ENCODE measurements around the gene RNGTT. TPM values are rescaled to one million over a fixed set of nuclear protein-coding genes. Genes with fewer than 3 reads are reported as not detected.
"Not testable (repeated sequence)": the region's sequence is repeated elsewhere in the genome, so short reads cannot be mapped to it uniquely, and the experiment has no call there.

The RNGTT gene
- total RNA-seq, 1 experiment from 2014 or later: 15.7 TPM

DNA sequence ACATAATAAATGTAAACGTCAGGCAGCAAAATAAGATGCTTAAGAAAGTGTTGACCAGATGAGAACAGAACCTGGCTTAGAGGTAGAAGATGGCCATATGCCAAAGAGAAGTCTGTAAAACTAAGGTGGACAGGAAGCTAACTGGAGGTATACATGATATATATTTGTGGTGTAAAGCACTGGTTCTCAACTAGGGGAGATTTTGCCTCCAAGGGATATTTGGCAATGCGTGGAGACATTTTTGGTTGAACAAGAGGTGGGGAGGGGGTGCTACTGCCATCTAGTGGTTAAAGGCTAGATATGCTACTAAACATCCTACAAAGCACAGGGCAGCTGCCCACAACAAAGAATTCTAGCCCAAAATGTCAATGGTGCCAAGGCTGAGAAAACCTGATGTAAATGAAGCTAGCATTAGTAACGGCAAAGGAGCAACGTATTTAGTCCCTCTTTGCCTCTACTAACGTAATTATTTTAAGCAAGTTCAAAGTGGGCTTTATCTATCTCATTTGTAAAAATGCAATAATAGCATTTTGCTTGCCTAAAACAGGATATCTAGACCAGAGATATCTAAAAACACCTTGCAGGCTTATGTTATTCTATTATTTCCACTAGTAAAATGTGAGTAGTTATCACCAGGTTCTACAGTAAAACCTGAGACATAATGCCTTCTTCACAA, 182.6 kb downstream of the RNGTT start:
- Histone ChIP-seq H3K4me3 (ENCODE audit: low read length) (no peak overlapping the region), H3K9ac (ENCODE audit: low read length) (no peak overlapping the region), H3K9me2 (replicated peaks; ENCODE audit: low read length) (no peaks in the 10 kb centered on the region), H3F3A (ENCODE audit: low read length, unreplicated experiment) (no peaks in the 10 kb centered on the region), H3K9me3 (ENCODE audit: low read length) (no peaks in the 10 kb centered on the region), H3K4me1 (ENCODE audit: insufficient read depth, low read length) (no peaks in the 10 kb centered on the region), H3K27ac (ENCODE audit: low read length) (no peak overlapping the region), H3K36me3 (ENCODE audit: low read depth, low read length) (no peaks in the 10 kb centered on the region), H3K27me3 (ENCODE audit: low read length) (no peaks in the 10 kb centered on the region), H3K4me2 (ENCODE audit: low read length) (no peak overlapping the region), H3K79me2 (ENCODE audit: low read length) (no peaks in the 10 kb centered on the region), H2AFZ (ENCODE audit: low read length) (no peak overlapping the region), H4K20me1 (ENCODE audit: low read length) (no peaks in the 10 kb centered on the region)
- DNase-seq (peak; percentile 64), ATAC-seq (peak; percentile 71)
- ChIA-PET POLR2A (ENCODE audit: unreplicated experiment) (no interaction called here), CTCF (interaction anchor here (0.5 to 1.1 kb wide), 3 partner anchors 15 to 1540 kb away, joined by 3 to 4 read pairs (median 3); no protein-coding TSS in a partner anchor)
- intact Hi-C loops (cut with micrococcal nuclease): loop anchor here (1.0 kb wide), 2 partner anchors 89 to 851 kb away; no protein-coding TSS in a partner anchor
- TF ChIP-seq, protein P1, sequence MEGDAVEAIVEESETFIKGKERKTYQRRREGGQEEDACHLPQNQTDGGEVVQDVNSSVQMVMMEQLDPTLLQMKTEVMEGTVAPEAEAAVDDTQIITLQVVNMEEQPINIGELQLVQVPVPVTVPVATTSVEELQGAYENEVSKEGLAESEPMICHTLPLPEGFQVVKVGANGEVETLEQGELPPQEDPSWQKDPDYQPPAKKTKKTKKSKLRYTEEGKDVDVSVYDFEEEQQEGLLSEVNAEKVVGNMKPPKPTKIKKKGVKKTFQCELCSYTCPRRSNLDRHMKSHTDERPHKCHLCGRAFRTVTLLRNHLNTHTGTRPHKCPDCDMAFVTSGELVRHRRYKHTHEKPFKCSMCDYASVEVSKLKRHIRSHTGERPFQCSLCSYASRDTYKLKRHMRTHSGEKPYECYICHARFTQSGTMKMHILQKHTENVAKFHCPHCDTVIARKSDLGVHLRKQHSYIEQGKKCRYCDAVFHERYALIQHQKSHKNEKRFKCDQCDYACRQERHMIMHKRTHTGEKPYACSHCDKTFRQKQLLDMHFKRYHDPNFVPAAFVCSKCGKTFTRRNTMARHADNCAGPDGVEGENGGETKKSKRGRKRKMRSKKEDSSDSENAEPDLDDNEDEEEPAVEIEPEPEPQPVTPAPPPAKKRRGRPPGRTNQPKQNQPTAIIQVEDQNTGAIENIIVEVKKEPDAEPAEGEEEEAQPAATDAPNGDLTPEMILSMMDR (conservative IDR thresholded peaks at IDR 0.05; ENCODE audit: low read depth, low read length): peak; percentile 81
- no peak for TF ChIP-seq EZH2 (IDR thresholded peaks at IDR 0.05; ENCODE audit: low read length, unreplicated experiment)
- no peak for TF ChIP-seq EZH2phosphoT487 (IDR thresholded peaks at IDR 0.05; ENCODE audit: borderline replicate concordance, low read length)
- BruUV-seq (replicated peaks): no TSS peak

DNA sequence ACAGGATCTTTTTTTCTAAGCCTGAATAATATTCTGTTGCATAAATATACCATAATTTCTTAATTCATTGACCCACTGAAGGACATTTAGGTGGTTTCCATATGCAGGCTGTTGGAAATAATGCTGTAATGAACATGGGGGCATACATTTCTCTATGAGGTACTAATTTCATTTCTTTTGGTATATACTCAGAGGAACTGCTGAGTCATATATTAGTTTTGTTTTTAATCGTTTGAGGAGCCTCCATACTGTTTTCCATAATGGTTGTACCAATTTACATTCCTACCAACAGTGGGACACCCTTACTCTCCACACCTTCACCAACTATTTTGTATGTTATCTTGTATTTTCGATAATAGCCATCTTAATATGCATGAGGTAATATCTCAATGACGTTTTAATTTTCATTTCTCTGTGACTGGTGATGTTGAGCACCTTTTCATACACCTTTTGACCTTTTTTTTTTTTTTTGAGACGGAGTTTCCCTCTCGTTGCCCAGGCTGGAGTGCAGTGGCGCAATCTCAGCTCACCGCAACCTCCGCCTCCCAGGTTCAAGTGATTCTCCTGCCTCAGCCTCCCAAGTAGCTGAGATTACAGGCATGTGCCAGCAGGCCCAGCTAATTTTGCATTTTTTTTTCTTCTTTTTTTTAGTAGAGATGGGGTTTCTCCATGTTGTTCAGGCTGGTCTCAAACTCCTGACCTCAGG, 187.4 kb downstream of the RNGTT start:
- TF ChIP-seq EZH2 (IDR thresholded peaks at IDR 0.05; ENCODE audit: low read length, unreplicated experiment): no peak
- no peak for TF ChIP-seq EZH2phosphoT487 (IDR thresholded peaks at IDR 0.05; ENCODE audit: borderline replicate concordance, low read length)
- TF ChIP-seq, protein P1 (conservative IDR thresholded peaks at IDR 0.05; ENCODE audit: low read depth, low read length): no peak
- intact Hi-C loops (cut with micrococcal nuclease): no loop called here
- BruUV-seq (replicated peaks): no TSS peak
- Histone ChIP-seq H3K9ac (ENCODE audit: low read length) (no peak overlapping the region), H3K4me1 (ENCODE audit: insufficient read depth, low read length) (no peaks in the 10 kb centered on the region), H3K9me2 (replicated peaks; ENCODE audit: low read length) (no peaks in the 10 kb centered on the region), H3K79me2 (ENCODE audit: low read length) (no peaks in the 10 kb centered on the region), H3K4me2 (ENCODE audit: low read length) (no peak overlapping the region), H2AFZ (ENCODE audit: low read length) (no peak overlapping the region), H3K27ac (ENCODE audit: low read length) (no peak overlapping the region), H3K9me3 (ENCODE audit: low read length) (no peaks in the 10 kb centered on the region), H4K20me1 (ENCODE audit: low read length) (no peaks in the 10 kb centered on the region), H3K4me3 (ENCODE audit: low read length) (no peak overlapping the region), H3K36me3 (ENCODE audit: low read depth, low read length) (no peaks in the 10 kb centered on the region), H3F3A (ENCODE audit: low read length, unreplicated experiment) (no peaks in the 10 kb centered on the region), H3K27me3 (ENCODE audit: low read length) (no peaks in the 10 kb centered on the region)
- ATAC-seq (no peak), DNase-seq (no peak)
- ChIA-PET CTCF (no interaction called here), POLR2A (ENCODE audit: unreplicated experiment) (no interaction called here)

DNA sequence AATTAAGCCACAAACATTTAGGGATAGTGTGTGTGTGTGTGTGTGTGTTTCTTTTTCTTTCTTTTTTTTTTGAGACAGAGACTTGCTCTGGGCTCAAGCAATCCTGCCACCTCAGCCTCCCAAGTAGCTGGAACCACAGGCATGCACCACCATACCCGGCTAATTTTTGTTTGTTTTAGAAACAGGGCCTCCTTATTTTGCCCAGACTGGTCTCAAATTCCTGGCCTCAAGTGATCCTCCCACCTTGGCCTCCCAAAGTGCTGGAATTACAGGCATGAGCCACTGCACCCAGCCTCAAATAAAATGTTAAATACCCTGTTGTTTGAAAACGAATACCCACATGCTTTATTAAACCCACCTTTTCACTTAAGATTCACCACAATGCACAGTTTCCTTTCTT, 195.3 kb downstream of the RNGTT start:
- H3K79me2 ChIP-seq (ENCODE audit: low read length); BruUV-seq (replicated peaks); H4K20me1 ChIP-seq (ENCODE audit: low read length); H3K9me3 ChIP-seq (ENCODE audit: low read length); H3K9ac ChIP-seq (ENCODE audit: low read length); H3F3A ChIP-seq (ENCODE audit: low read length, unreplicated experiment); CTCF ChIA-PET; POLR2A ChIA-PET (ENCODE audit: unreplicated experiment); H3K27ac ChIP-seq (ENCODE audit: low read length); H3K4me2 ChIP-seq (ENCODE audit: low read length); H2AFZ ChIP-seq (ENCODE audit: low read length); H3K27me3 ChIP-seq (ENCODE audit: low read length); DNase-seq; intact Hi-C loops (cut with micrococcal nuclease); H3K4me3 ChIP-seq (ENCODE audit: low read length); H3K36me3 ChIP-seq (ENCODE audit: low read depth, low read length); H3K9me2 ChIP-seq (replicated peaks; ENCODE audit: low read length); ATAC-seq: not testable (repeated sequence)
- H3K4me1 ChIP-seq (ENCODE audit: insufficient read depth, low read length): peaks cover 10% of the 10 kb centered on the region; the same call in 1 of the 2 replicates

All from PC-3 (cell line).